C1 segment of cervical spinal cord (tissue), 14 donors: ENCODE data around the gene NKAIN4.

Experiments used
- DNase-seq, 14 donors: peaks; one replicate each; lab custom pipeline; 2025; lab: John Stamatoyannopoulos, UW

Gene NKAIN4

GRCh38 chr20:63196768-63197470 is 57.3 kb downstream of the NKAIN4 start:
- no peak for DNase-seq

DNA sequence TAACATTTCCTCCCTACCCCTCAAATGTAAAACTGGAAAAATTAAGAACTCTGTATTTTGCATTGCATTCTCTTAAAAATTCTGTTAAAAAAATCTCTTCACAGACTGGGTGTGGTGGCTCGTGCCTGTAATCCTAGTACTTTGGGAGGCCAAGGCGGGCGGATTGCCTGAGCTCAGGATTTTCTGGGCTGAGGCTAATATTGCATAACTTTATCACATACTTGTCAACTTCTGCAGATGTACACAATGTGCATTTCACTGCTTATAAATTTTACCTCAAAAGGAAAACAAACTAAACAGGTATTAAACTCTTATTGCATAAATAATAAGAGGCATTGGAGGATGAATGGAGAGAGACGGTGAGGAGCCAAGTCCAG is 59.5 kb downstream of the NKAIN4 start:
- DNase-seq = no peak

- DNase-seq = no peak
These were observed 60.1 kb downstream of the NKAIN4 start for GRCh38 chr20:63194007-63194796.

DNA sequence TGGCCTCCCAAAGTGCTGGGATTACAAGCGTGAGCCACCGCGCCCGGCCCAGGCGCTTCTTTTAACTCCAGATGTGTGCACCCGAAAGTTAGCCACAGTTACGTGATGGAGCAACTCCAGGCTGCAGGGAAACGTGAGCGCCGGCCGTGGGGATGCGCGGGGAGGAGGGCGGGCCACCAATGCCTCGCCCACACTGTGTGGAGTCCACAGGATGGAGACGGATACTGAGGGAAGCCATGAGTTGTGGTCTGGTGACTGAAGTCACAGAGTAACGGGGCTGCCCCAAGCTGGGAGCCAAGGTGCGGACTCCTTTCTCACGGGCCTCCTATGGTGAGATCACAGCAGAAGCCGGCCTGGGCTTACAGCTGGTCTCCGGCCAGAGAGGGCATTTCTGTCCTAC is 61.5 kb downstream of the NKAIN4 start:
- no peak for DNase-seq

GRCh38 chr20:63191400-63191799 is 62.9 kb downstream of the NKAIN4 start:
- DNase-seq = peak in 1 of 14 donors; percentile 52

- no peak for DNase-seq
These were observed 63.4 kb downstream of the NKAIN4 start for GRCh38 chr20:63190828-63191227.
